Liver (tissue), 9 donors: ENCODE measurements around the gene FASTKD2. TPM values are rescaled to one million over a fixed set of nuclear protein-coding genes. Genes with fewer than 3 reads are reported as not detected.

ENCODE experiments used
- DNase-seq: peaks from one replicate; pipeline ENCODE4 v3.0.0-alpha.2; 2017; ENCODE audit warnings: low spot score
- H3K27ac ChIP-seq, 2 donors: one replicate each; pipeline ENCODE4 v1.7.0; 2013; ENCODE audit warnings: inconsistent platforms in 2 of 2, low read length in 2 of 2, control low read depth in 1 of 2, low read depth in 1 of 2, mild to moderate bottlenecking in 1 of 2
- H3K27me3 ChIP-seq, 4 donors: one replicate each; pipeline versions ENCODE4 v1.6.1 to v1.7.0; 2013; ENCODE audit warnings: low read length in 3 of 4, inconsistent platforms in 1 of 4, mild to moderate bottlenecking in 1 of 4, moderate library complexity in 1 of 4; ENCODE audit not compliant: control insufficient read depth in 4 of 4, insufficient read depth in 4 of 4
- H3K36me3 ChIP-seq, 4 donors: one replicate each; pipeline versions ENCODE4 v1.6.1 to v1.7.0; 2013; ENCODE audit warnings: low read length in 3 of 4, mild to moderate bottlenecking in 3 of 4, low read depth in 1 of 4, moderate library complexity in 1 of 4; ENCODE audit not compliant: control insufficient read depth in 4 of 4, insufficient read depth in 3 of 4
- H3K4me1 ChIP-seq, 4 donors: one replicate each; pipeline versions ENCODE4 v1.6.1 to v1.7.0; 2013; ENCODE audit warnings: low read length in 3 of 4, mild to moderate bottlenecking in 3 of 4, moderate library complexity in 1 of 4; ENCODE audit not compliant: control insufficient read depth in 4 of 4, insufficient read depth in 4 of 4
- H3K4me3 ChIP-seq, 3 donors: one replicate each; pipeline versions ENCODE4 v1.6.1 to v1.7.0; 2013; ENCODE audit warnings: low read length in 3 of 3, control low read depth in 1 of 3, low read depth in 1 of 3, mild to moderate bottlenecking in 1 of 3
- H3K9ac ChIP-seq, 2 donors: one replicate each; pipeline ENCODE4 v1.7.0; 2013; ENCODE audit warnings: low read length in 2 of 2, mild to moderate bottlenecking in 2 of 2, moderate library complexity in 2 of 2, control low read depth in 1 of 2, low read depth in 1 of 2
- H3K9me3 ChIP-seq, 4 donors: one replicate each; pipeline versions ENCODE4 v1.6.1 to v1.7.0; 2013; ENCODE audit warnings: low read length in 3 of 4; ENCODE audit not compliant: control insufficient read depth in 4 of 4
- CTCF ChIP-seq: fragments of 150-350 bp; IDR thresholded peaks from 2 replicates; pipeline ENCODE4 v1.5.1; 2017; ENCODE audit warnings: improper control_type of control experiment, low read depth, low read length; ENCODE audit not compliant: missing input control
- EGR1 ChIP-seq, 2 donors: IDR thresholded peaks; 2 replicates each; pipeline ENCODE4 v1.6.1; 2016 to 2018; ENCODE audit warnings: antibody characterized with exemption in 2 of 2, low read depth in 2 of 2
- FOXA1 ChIP-seq: IDR thresholded peaks from 2 replicates; pipeline ENCODE4 v1.6.1; 2016; ENCODE audit warnings: antibody characterized with exemption
- FOXA2 ChIP-seq: IDR thresholded peaks from 2 replicates; pipeline ENCODE4 v1.6.1; 2016; ENCODE audit warnings: antibody characterized with exemption
- GABPA ChIP-seq, 2 donors: IDR thresholded peaks in 1 of 2; conservative IDR thresholded peaks in 1 of 2; 2 replicates each; pipeline ENCODE4 v1.6.1; 2016; ENCODE audit warnings: antibody characterized with exemption in 2 of 2, mild to moderate bottlenecking in 1 of 2, moderate library complexity in 1 of 2
- HNF4G ChIP-seq: IDR thresholded peaks from 2 replicates; pipeline ENCODE4 v1.6.1; 2016; ENCODE audit warnings: antibody characterized with exemption
- JUND ChIP-seq, 2 donors: IDR thresholded peaks; 2 replicates each; pipeline ENCODE4 v1.6.1; 2016; ENCODE audit warnings: antibody characterized with exemption in 2 of 2
- MAX ChIP-seq: IDR thresholded peaks from 2 replicates; pipeline ENCODE4 v1.6.1; 2016; ENCODE audit warnings: antibody characterized with exemption
- NR2F2 ChIP-seq: IDR thresholded peaks from 2 replicates; pipeline ENCODE4 v1.6.1; 2016; ENCODE audit warnings: antibody characterized with exemption
- RAD21 ChIP-seq, 2 donors: IDR thresholded peaks; 2 replicates each; pipeline ENCODE4 v1.6.1; 2016; ENCODE audit warnings: antibody characterized with exemption in 2 of 2, mild to moderate bottlenecking in 2 of 2
- REST ChIP-seq: IDR thresholded peaks from 2 replicates; pipeline ENCODE4 v1.6.1; 2016; ENCODE audit warnings: antibody characterized with exemption, mild to moderate bottlenecking
- TAF1 ChIP-seq: conservative IDR thresholded peaks from 2 replicates; pipeline ENCODE4 v1.6.1; 2016; ENCODE audit warnings: antibody characterized with exemption, mild to moderate bottlenecking
- YY1 ChIP-seq: IDR thresholded peaks from 2 replicates; pipeline ENCODE4 v1.6.1; 2016; ENCODE audit warnings: antibody characterized with exemption, mild to moderate bottlenecking
- ZBTB33 ChIP-seq: IDR thresholded peaks from 2 replicates; pipeline ENCODE4 v1.6.1; 2016; ENCODE audit warnings: antibody characterized with exemption
- WGBS: extraction: QIAGEN DNeasy Blood & Tissue Kit; methylation state at CpG from one replicate; pipeline ENCODE4 v1.1.7; 2013; 5-methylcytosine and 5-hydroxymethylcytosine counted together
- polyA plus RNA-seq, 2 donors: library from polyadenylated mRNA; stranded (reverse) in 1 of 2; unstranded in 1 of 2; fragments of 200-250 nt in 1 of 2; fragments of >200 nt in 1 of 2; fragmentation: Nextera tagmentation in 1 of 2; extraction: Ambion mirVana in 1 of 2; gene quantifications; one replicate each; pipeline versions ENCODE4 v1.2.1 to v1.2.3, GENCODE V29; 2013 to 2015
- total RNA-seq, 2 donors: library from RNA; depleted of rRNA; stranded (reverse); fragments of >200 nt; gene quantifications; one replicate each; pipeline ENCODE4 v1.2.3, GENCODE V29; 2014
- donor health status: healthy.
- donor health status: healthy.
- donor health status: healthy.
- donor health status: healthy.
- donor health status: healthy.

The FASTKD2 gene
- total and polyA plus RNA-seq, 4 donors, result 12.5 to 36.3 (median 15.0) TPM

- whole genome bisulfite sequencing, result 35% methylated on average over 1 of the region's 1 CpG
- H3K9ac ChIP-seq, result no peak overlapping the region
- H3K4me3 ChIP-seq, result no peak overlapping the region
- DNase-seq, result no peak
- no peaks in the 10 kb centered on the region for H3K36me3 ChIP-seq
- no peaks in the 10 kb centered on the region for H3K9me3 ChIP-seq
- H3K27me3 ChIP-seq, result no peaks in the 10 kb centered on the region
- no peak overlapping the region for H3K27ac ChIP-seq
- H3K4me1 ChIP-seq, result peaks cover 2 to 14% (median 8%) of the 10 kb centered on the region in 4 donors
- no peak for TF ChIP-seq RAD21 (IDR thresholded peaks at IDR 0.05)
- TF ChIP-seq EGR1 (IDR thresholded peaks at IDR 0.05; ENCODE audit: low read depth in 2 of 2), result no peak
- no peak for TF ChIP-seq MAX
- TF ChIP-seq YY1, result no peak
- TF ChIP-seq FOXA2, result no peak
- TF ChIP-seq GABPA (IDR thresholded peaks at IDR 0.05 in 1 of 2, conservative IDR thresholded peaks at IDR 0.05 in 1 of 2), result no peak
- TF ChIP-seq ZBTB33, result no peak
- no peak for TF ChIP-seq HNF4G
Observed at GRCh38 chr2:206824087-206824618, 58.7 kb downstream of the FASTKD2 start.

DNA sequence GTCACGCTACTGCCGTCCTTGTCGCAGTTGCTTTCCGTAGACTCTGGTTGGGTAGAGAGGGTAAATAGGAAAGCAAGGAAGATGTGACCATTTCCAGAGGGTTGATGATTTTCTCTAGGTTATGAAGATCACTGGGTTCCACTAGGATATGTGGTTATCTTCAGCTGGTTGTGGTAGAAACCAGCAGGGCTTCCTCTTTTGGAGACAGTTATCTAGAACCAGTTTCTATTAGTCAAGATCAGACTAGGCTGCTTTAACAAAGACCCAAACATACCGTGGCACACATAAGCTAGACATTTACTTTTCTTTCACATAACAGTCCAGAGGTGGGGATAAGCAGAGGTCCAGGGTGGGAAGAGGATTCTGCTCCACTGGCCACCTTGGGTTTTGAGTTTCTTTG lies 59.6 kb downstream of the FASTKD2 start:
- no peak for DNase-seq
- WGBS, result 95% methylated on average over 5 of the region's 5 CpGs
- no peaks in the 10 kb centered on the region for H3K36me3 ChIP-seq
- peaks cover 2 to 14% (median 8%) of the 10 kb centered on the region in 4 donors for H3K4me1 ChIP-seq
- no peak overlapping the region for H3K9ac ChIP-seq
- H3K4me3 ChIP-seq, result no peak overlapping the region
- H3K9me3 ChIP-seq, result no peaks in the 10 kb centered on the region
- TF ChIP-seq NR2F2 (no peak), EGR1 (IDR thresholded peaks at IDR 0.05; ENCODE audit: low read depth in 2 of 2) (no peak), CTCF (no peak), FOXA1 (no peak), ZBTB33 (no peak), YY1 (no peak), RAD21 (IDR thresholded peaks at IDR 0.05) (no peak), REST (no peak), TAF1 (no peak), JUND (IDR thresholded peaks at IDR 0.05) (no peak), GABPA (IDR thresholded peaks at IDR 0.05 in 1 of 2, conservative IDR thresholded peaks at IDR 0.05 in 1 of 2) (no peak), FOXA2 (no peak)
- H3K27ac ChIP-seq, result no peak overlapping the region
- H3K27me3 ChIP-seq, result no peaks in the 10 kb centered on the region
